Measurements from ENCODE around the gene RETREG1. TPM values are rescaled to one million over a fixed set of nuclear protein-coding genes. Genes with fewer than 3 reads are reported as not detected.
A peak's percentile ranks its signal among the peaks of the same experiment; 100 is the strongest.

Gene RETREG1
- total and polyA plus RNA-seq, 2 of the 13 experiments (the other 11 are each of a cell fraction or from before 2014, with no cell fraction given) = 0.07 TPM; not detected in 1

DNA sequence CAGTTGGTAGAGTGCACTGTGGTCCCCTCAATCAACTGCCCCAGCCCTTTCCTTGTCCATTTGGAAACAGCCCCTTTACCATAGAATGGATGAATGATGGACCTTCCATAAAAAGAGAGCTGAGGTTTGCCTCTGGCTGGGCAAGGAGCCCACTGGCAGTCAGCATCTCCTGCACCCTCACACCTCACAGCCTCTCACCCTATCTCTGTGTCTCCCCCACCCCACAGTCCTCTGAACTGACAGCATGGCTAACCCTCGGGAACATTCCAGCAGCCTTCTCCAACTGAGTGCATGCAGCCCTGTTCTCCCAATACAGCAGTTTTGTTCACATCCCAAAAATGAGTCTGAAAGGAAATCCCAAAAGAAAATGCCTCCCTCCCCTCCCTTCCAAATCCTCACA is 51.7 kb downstream of the RETREG1 start (continued):
- no peak for TF ChIP-seq ZNF775 (CRISPR knock-in tag; IDR thresholded peaks at IDR 0.05; ENCODE audit: borderline replicate concordance)

- no peak for DNase-seq (ENCODE audit: low spot score)
- WGBS (ENCODE audit: low lambda C conversion rate) = 43% methylated on average over 5 of the region's 5 CpGs
- intact Hi-C loops (cut with micrococcal nuclease; ENCODE audit: unreplicated experiment) (no loop called here), in situ Hi-C loops (cut with HindIII; ENCODE audit: extremely low pct_ligation_motif_present, low pct_unique_long_range_greater_than_20kb) (no loop called here)
- H3K79me2 ChIP-seq (ENCODE audit: insufficient read depth, low read length) = no peaks in the 10 kb centered on the region
- H3K27me3 ChIP-seq (ENCODE audit: control insufficient read depth in 1 of 2, insufficient read depth in 2 of 2, low read length in 2 of 2) = 0 out of 5 replicates have a peak, but pooled peaks cover 0 to 3% of the 10 kb centered on the region in 2 experiments
- H3K36me3 ChIP-seq (replicated peaks in 1 of 2; ENCODE audit: control insufficient read depth in 1 of 2, insufficient read depth in 2 of 2, low read length in 2 of 2) = no peaks in the 10 kb centered on the region
- no peak overlapping the region for H3K9ac ChIP-seq (ENCODE audit: insufficient read depth, low read depth, low read length)
- H3K4me1 ChIP-seq (ENCODE audit: insufficient read depth, low read length) = no peaks in the 10 kb centered on the region
- H4K20me1 ChIP-seq (ENCODE audit: insufficient read depth, low read length) = no peaks in the 10 kb centered on the region
- H3K9me3 ChIP-seq (ENCODE audit: low read length) = no peaks in the 10 kb centered on the region
- FAIRE-seq = no peak
- H3K4me2 ChIP-seq (ENCODE audit: low read depth, low read length) = no peak overlapping the region
- no TSS peak for BruUV-seq (replicated peaks)
- no peak overlapping the region for H3K4me3 ChIP-seq (replicated peaks in 1 of 3; ENCODE audit: insufficient read depth in 1 of 3, low read depth in 2 of 3, low read length in 3 of 3)
- ChIA-PET CTCF (ENCODE audit: low intra/inter-chr PET ratio, low total read pairs) (no interaction called here), POLR2A (no interaction called here)
- no peak overlapping the region for H3K27ac ChIP-seq (ENCODE audit: extremely low read length, insufficient read depth, low read length)
- no peak for TF ChIP-seq DNMT1 (CRISPR knock-in tag; IDR thresholded peaks at IDR 0.05)
- TF ChIP-seq MNT (IDR thresholded peaks at IDR 0.05) = 0 out of 2 replicates have a peak, but pooled peaks have one; percentile 22
- ATAC-seq = no peak
- H2AFZ ChIP-seq (ENCODE audit: low read length) = no peak overlapping the region
Measured at GRCh38 chr5:16564248-16564867, 52.4 kb downstream of the RETREG1 start.

- ATAC-seq = no peak
Measured at GRCh38 chr5:16563686-16564085, 53.1 kb downstream of the RETREG1 start.

More at GRCh38 chr5:16563686-16564085, 53.1 kb downstream of the RETREG1 start:
- H3K27ac ChIP-seq (ENCODE audit: extremely low read length, insufficient read depth, low read length) = no peak overlapping the region
- no peak for DNase-seq (ENCODE audit: low spot score)
- no peak overlapping the region for H2AFZ ChIP-seq (ENCODE audit: low read length)
- no peaks in the 10 kb centered on the region for H3K9me3 ChIP-seq (ENCODE audit: low read length)
- no peak overlapping the region for H3K4me2 ChIP-seq (ENCODE audit: low read depth, low read length)
- H4K20me1 ChIP-seq (ENCODE audit: insufficient read depth, low read length) = no peaks in the 10 kb centered on the region
- ChIA-PET POLR2A (no interaction called here), CTCF (ENCODE audit: low intra/inter-chr PET ratio, low total read pairs) (no interaction called here)
- H3K4me1 ChIP-seq (ENCODE audit: insufficient read depth, low read length) = no peaks in the 10 kb centered on the region
- 0 out of 5 replicates have a peak, but pooled peaks cover 0 to 3% of the 10 kb centered on the region in 2 experiments for H3K27me3 ChIP-seq (ENCODE audit: control insufficient read depth in 1 of 2, insufficient read depth in 2 of 2, low read length in 2 of 2)
- no peak for TF ChIP-seq MZF1 (CRISPR knock-in tag; IDR thresholded peaks at IDR 0.05; ENCODE audit: borderline replicate concordance)
- 0 out of 2 replicates have a peak, but pooled peaks have one; percentile 12 for TF ChIP-seq ATF7 (IDR thresholded peaks at IDR 0.05)
- no peak for TF ChIP-seq ATF7 (CRISPR knock-in tag; IDR thresholded peaks at IDR 0.05)
- H3K9ac ChIP-seq (ENCODE audit: insufficient read depth, low read depth, low read length) = no peak overlapping the region
- no peaks in the 10 kb centered on the region for H3K36me3 ChIP-seq (replicated peaks in 1 of 2; ENCODE audit: control insufficient read depth in 1 of 2, insufficient read depth in 2 of 2, low read length in 2 of 2)
- H3K4me3 ChIP-seq (replicated peaks in 1 of 3; ENCODE audit: insufficient read depth in 1 of 3, low read depth in 2 of 3, low read length in 3 of 3) = no peak overlapping the region
- in situ Hi-C loops (cut with HindIII; ENCODE audit: extremely low pct_ligation_motif_present, low pct_unique_long_range_greater_than_20kb) (no loop called here), intact Hi-C loops (cut with micrococcal nuclease; ENCODE audit: unreplicated experiment) (no loop called here)
- H3K79me2 ChIP-seq (ENCODE audit: insufficient read depth, low read length) = no peaks in the 10 kb centered on the region
- no peak for FAIRE-seq
- BruUV-seq (replicated peaks) = no TSS peak

All from HepG2 (cell line).